HCT116 (cell line): Measurements from ENCODE around the gene SH2D7. TPM values are rescaled to one million over a fixed set of nuclear protein-coding genes. Genes with fewer than 3 reads are reported as not detected.

Source experiments
- ATAC-seq: fragments of 200-7000 bp; cut with Tn5 transposase; 2 replicates; pipeline ENCODE4 v1.9.1; 2020; ENCODE audit warnings: mild to moderate bottlenecking, moderate library complexity
- BruUV-seq: library from RNA; stranded (reverse); fragments of 400-500 nt; replicated peaks from 2 replicates; lab custom pipeline; 2021; lab: Mats Ljungman, UMichigan
- CTCF ChIA-PET: fragments of 300-600 bp; sonication (Branson Sonifier 250); formaldehyde crosslinking; loops from one replicate; lab custom pipeline; 2021; ENCODE audit warnings: antibody characterized with exemption; lab: Charles Lee
- POLR2A ChIA-PET: fragments of 300-600, 350-600 bp; sonication (Branson Sonifier 250); formaldehyde crosslinking; loops from one replicate; lab custom pipeline; 2021; ENCODE audit warnings: antibody characterized with exemption; lab: Charles Lee
- RAD21 ChIA-PET, 2 experiments: fragments of 300-600 bp; sonication (Branson Sonifier 250); formaldehyde crosslinking; loops; one replicate each; lab custom pipeline; 2023; ENCODE audit warnings: low total read pairs in 2 of 2; ENCODE audit not compliant: uncharacterized antibody in 2 of 2, unreplicated experiment in 2 of 2, low non-redundant PET in 1 of 2; lab: Charles Lee
- DNase-seq: peaks from one replicate; pipeline ENCODE4 v3.0.0-alpha.2; 2010; ENCODE audit warnings: low read depth, low spot score
- H2AFZ ChIP-seq: fragments of 200-600 bp; shearing (Covaris generic), sonication (generic); 2 replicates; pipeline ENCODE4 v1.6.1; 2017; ENCODE audit warnings: low read depth, mixed run types, mixed read lengths, antibody characterized with exemption, low read length; ENCODE audit not compliant: poor library complexity, severe bottlenecking
- H3K27ac ChIP-seq: 2 replicates; pipeline ENCODE4 v1.5.1; 2012; ENCODE audit warnings: low read depth, low read length
- H3K27me3 ChIP-seq: fragments of 200-600 bp; sonication (generic); 2 replicates; pipeline ENCODE4 v1.6.1; 2016; ENCODE audit warnings: mixed run types, low read length, mixed read lengths; ENCODE audit not compliant: insufficient read depth
- H3K36me3 ChIP-seq, 2 experiments: fragments of 200-500 bp in 1 of 2; fragments of 200-600 bp in 1 of 2; sonication (Bioruptor generic) in 1 of 2; sonication (generic) in 1 of 2; 2 replicates each; pipeline versions ENCODE4 v1.5.1 to v1.6.1; 2014 to 2016; ENCODE audit warnings: low read length in 2 of 2, inconsistent platforms in 1 of 2, mixed read lengths in 1 of 2, mixed run types in 1 of 2; ENCODE audit not compliant: insufficient read depth in 2 of 2, control insufficient read depth in 1 of 2
- H3K4me1 ChIP-seq, 2 experiments: fragments of 200-600 bp in 1 of 2; sonication (generic) in 1 of 2; 2 replicates each; pipeline versions ENCODE4 v1.5.1 to v1.6.1; 2012 to 2017; ENCODE audit warnings: low read length in 2 of 2, inconsistent platforms in 1 of 2, mild to moderate bottlenecking in 1 of 2, mixed read lengths in 1 of 2, mixed run types in 1 of 2, moderate library complexity in 1 of 2; ENCODE audit not compliant: insufficient read depth in 2 of 2, control insufficient read depth in 1 of 2
- H3K4me2 ChIP-seq: fragments of 200-600 bp; sonication (generic); 2 replicates; pipeline ENCODE4 v1.6.1; 2017; ENCODE audit warnings: mixed run types, low read length, mixed read lengths
- H3K4me3 ChIP-seq, 2 experiments: fragments of 200-600 bp in 1 of 2; sonication (generic) in 1 of 2; replicated peaks in 1 of 2; 2 replicates each; pipeline ENCODE4 v1.5.1; 2011 to 2016; ENCODE audit warnings: low read length in 2 of 2, control low read depth in 1 of 2, low read depth in 1 of 2, mild to moderate bottlenecking in 1 of 2, mixed read lengths in 1 of 2, mixed run types in 1 of 2
- H3K79me2 ChIP-seq: fragments of 200-600 bp; sonication (generic); 2 replicates; pipeline ENCODE4 v1.6.1; 2017; ENCODE audit warnings: mild to moderate bottlenecking, mixed run types, low read length, moderate library complexity, mixed read lengths; ENCODE audit not compliant: insufficient read depth
- H3K9ac ChIP-seq: fragments of 200-600 bp; sonication (generic); 2 replicates; pipeline ENCODE4 v1.6.1; 2016; ENCODE audit warnings: low read length, mixed read lengths
- H3K9me2 ChIP-seq: fragments of 200-600 bp; sonication (generic), shearing (Covaris generic); 2 replicates; pipeline ENCODE4 v1.6.1; 2017; ENCODE audit warnings: mixed run types, mild to moderate bottlenecking, moderate library complexity; ENCODE audit not compliant: insufficient read depth
- H3K9me3 ChIP-seq, 2 experiments: fragments of 200-500 bp in 1 of 2; fragments of 200-600 bp in 1 of 2; sonication (Bioruptor generic) in 1 of 2; sonication (generic) in 1 of 2; 2 replicates each; pipeline ENCODE4 v1.6.1; 2014 to 2017; ENCODE audit warnings: low read length in 2 of 2, mixed read lengths in 2 of 2, inconsistent platforms in 1 of 2, low read depth in 1 of 2, mild to moderate bottlenecking in 1 of 2, mixed run types in 1 of 2, moderate library complexity in 1 of 2; ENCODE audit not compliant: control insufficient read depth in 1 of 2, insufficient read depth in 1 of 2
- H4K20me1 ChIP-seq: fragments of 200-600 bp; sonication (generic), shearing (Covaris generic); 2 replicates; pipeline ENCODE4 v1.6.1; 2017; ENCODE audit warnings: mixed run types, mild to moderate bottlenecking, moderate library complexity; ENCODE audit not compliant: insufficient read depth
- CEBPB ChIP-seq: IDR thresholded peaks from 2 replicates; pipeline ENCODE4 v1.6.1; 2012; ENCODE audit warnings: low read depth
- EZH2phosphoT487 ChIP-seq: fragments of 200-600 bp; IDR thresholded peaks from 2 replicates; pipeline ENCODE4 v1.6.1; 2018; ENCODE audit warnings: antibody characterized with exemption, borderline replicate concordance
- FOSL1 ChIP-seq: IDR thresholded peaks from 2 replicates; pipeline ENCODE4 v1.6.1; 2012; ENCODE audit warnings: low read depth
- JUND ChIP-seq: IDR thresholded peaks from 2 replicates; pipeline ENCODE4 v1.6.1; 2012
- POLR2A ChIP-seq: IDR thresholded peaks from 2 replicates; pipeline ENCODE4 v1.7.0; 2011; ENCODE audit warnings: borderline replicate concordance; ENCODE audit not compliant: insufficient read depth, insufficient read length; ENCODE audit errors: extremely low read depth
- POLR2AphosphoS5 ChIP-seq: IDR thresholded peaks from 2 replicates; pipeline ENCODE4 v1.6.1; 2011; ENCODE audit warnings: mild to moderate bottlenecking, low read depth, low read length, moderate library complexity
- RAD21 ChIP-seq: IDR thresholded peaks from 2 replicates; pipeline ENCODE4 v1.6.1; 2012; ENCODE audit warnings: low read depth, mild to moderate bottlenecking
- SRF ChIP-seq: IDR thresholded peaks from 2 replicates; pipeline ENCODE4 v1.6.1; 2012; ENCODE audit warnings: low read depth
- TCF7L2 ChIP-seq: IDR thresholded peaks from 2 replicates; pipeline ENCODE4 v1.7.0; 2011; ENCODE audit warnings: borderline replicate concordance, inconsistent platforms; ENCODE audit not compliant: insufficient read depth, insufficient read length; ENCODE audit errors: extremely low read depth
- intact Hi-C: fragments of 100-400 bp; cut with micrococcal nuclease; formaldehyde crosslinking; loops from 2 replicates; pipeline ENCODE4 v1.10.0; 2022
- total RNA-seq: library from RNA; stranded (reverse); gene quantifications from one replicate; pipeline ENCODE4 v1.2.1, GENCODE V29; 2021; ENCODE audit not compliant: unreplicated experiment
- TF ChIP-seq, protein P1 (sequence below): IDR thresholded peaks from 2 replicates; pipeline ENCODE4 v1.6.1; 2012
- TF ChIP-seq, protein P2 (sequence below): IDR thresholded peaks from 2 replicates; pipeline ENCODE4 v1.6.1; 2012
- TF ChIP-seq, protein P3 (sequence below), 3 experiments: fragments of 200-600 bp in 1 of 3; sonication (generic) in 1 of 3; IDR thresholded peaks in 2 of 3; conservative IDR thresholded peaks in 1 of 3; 2 replicates each; pipeline ENCODE4 v1.5.1; 2012 to 2017; ENCODE audit warnings: low read depth in 2 of 3, low read length in 2 of 3, antibody characterized with exemption in 1 of 3, borderline replicate concordance in 1 of 3, control low read depth in 1 of 3, mild to moderate bottlenecking in 1 of 3, mixed read lengths in 1 of 3, mixed run types in 1 of 3, moderate library complexity in 1 of 3; ENCODE audit not compliant: insufficient read depth in 1 of 3

The SH2D7 gene
- total RNA-seq, 1 experiment from 2014 or later, result not detected

DNA sequence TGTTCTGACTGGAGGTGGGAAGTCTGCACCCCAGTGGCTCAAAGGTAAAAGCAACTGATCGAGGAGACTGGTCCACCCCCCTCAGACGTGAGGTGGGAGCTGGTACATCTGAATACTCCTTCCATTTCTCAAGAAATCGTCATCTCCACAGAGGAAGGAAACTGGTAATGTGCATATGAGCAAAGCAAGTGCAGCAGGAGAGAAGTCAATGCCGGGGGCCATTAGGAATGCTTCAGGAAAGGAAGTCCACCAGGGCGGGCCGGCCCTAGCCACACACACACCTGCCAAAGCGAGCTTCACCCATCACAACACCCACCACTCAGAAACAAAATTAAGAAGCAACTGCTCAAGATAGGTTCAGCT lies 23.3 kb upstream of the SH2D7 start (continued):
- no peak for TF ChIP-seq RAD21

DNA sequence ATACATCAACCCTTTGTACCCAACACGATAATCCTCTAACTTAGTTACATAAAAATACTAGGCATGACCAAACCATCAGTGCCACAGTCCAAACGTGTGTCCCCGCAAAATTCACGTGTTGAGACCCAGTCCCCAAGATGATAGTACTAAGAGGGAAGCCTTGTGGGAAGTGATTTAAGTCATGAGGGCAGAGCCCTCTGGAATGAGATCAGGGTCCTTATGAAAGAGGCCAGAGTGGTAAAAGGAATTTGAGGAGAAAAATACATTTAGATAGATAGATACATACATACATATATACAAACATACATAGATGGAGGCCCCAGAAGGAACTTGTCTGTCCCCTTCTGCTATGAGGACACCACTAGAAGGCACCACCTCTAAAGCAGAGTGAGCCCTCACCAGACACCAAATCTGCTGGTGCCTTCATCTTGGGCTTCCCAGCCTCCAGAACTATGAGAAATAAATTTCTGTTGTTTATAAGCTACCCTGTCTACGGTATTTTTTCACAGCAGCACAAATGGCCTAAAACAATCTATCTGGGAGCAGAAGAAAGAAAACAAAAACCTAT lies 22.8 kb upstream of the SH2D7 start:
- no peak overlapping the region for H3K4me3 ChIP-seq
- no peaks in the 10 kb centered on the region for H4K20me1 ChIP-seq
- no peaks in the 10 kb centered on the region for H3K9me3 ChIP-seq
- ChIA-PET CTCF (no interaction called here), RAD21 (no interaction called here), POLR2A (no interaction called here)
- DNase-seq (no peak), ATAC-seq (no peak)
- H3K9ac ChIP-seq, result no peak overlapping the region
- peaks cover 38% of the 10 kb centered on the region; the same call in 1 of the 2 replicates for H3K79me2 ChIP-seq
- no peak overlapping the region for H3K4me2 ChIP-seq
- no peak overlapping the region for H3K27ac ChIP-seq
- H2AFZ ChIP-seq, result no peak overlapping the region
- no peaks in the 10 kb centered on the region; a peak in 1 of 4 replicates for H3K36me3 ChIP-seq
- peaks cover 8 to 14% of the 10 kb centered on the region in 2 experiments; a peak in 2 of 4 replicates for H3K4me1 ChIP-seq
- no peaks in the 10 kb centered on the region for H3K27me3 ChIP-seq
- H3K9me2 ChIP-seq, result no peaks in the 10 kb centered on the region
- BruUV-seq, result no TSS peak
- intact Hi-C loops, result no loop called here
- TF ChIP-seq CEBPB (no peak), SRF (no peak), POLR2A (no peak), FOSL1 (no peak), TCF7L2 (no peak), POLR2AphosphoS5 (no peak), JUND (no peak), EZH2phosphoT487 (no peak)
- TF ChIP-seq, protein P1, sequence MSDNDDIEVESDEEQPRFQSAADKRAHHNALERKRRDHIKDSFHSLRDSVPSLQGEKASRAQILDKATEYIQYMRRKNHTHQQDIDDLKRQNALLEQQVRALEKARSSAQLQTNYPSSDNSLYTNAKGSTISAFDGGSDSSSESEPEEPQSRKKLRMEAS, result no peak
- TF ChIP-seq, protein P2, sequence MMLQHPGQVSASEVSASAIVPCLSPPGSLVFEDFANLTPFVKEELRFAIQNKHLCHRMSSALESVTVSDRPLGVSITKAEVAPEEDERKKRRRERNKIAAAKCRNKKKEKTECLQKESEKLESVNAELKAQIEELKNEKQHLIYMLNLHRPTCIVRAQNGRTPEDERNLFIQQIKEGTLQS, result no peak
- TF ChIP-seq, protein P3, sequence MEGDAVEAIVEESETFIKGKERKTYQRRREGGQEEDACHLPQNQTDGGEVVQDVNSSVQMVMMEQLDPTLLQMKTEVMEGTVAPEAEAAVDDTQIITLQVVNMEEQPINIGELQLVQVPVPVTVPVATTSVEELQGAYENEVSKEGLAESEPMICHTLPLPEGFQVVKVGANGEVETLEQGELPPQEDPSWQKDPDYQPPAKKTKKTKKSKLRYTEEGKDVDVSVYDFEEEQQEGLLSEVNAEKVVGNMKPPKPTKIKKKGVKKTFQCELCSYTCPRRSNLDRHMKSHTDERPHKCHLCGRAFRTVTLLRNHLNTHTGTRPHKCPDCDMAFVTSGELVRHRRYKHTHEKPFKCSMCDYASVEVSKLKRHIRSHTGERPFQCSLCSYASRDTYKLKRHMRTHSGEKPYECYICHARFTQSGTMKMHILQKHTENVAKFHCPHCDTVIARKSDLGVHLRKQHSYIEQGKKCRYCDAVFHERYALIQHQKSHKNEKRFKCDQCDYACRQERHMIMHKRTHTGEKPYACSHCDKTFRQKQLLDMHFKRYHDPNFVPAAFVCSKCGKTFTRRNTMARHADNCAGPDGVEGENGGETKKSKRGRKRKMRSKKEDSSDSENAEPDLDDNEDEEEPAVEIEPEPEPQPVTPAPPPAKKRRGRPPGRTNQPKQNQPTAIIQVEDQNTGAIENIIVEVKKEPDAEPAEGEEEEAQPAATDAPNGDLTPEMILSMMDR (IDR thresholded peaks at IDR 0.05 in 2 of 3, conservative IDR thresholded peaks at IDR 0.05 in 1 of 3; ENCODE audit: borderline replicate concordance in 1 of 3, insufficient read depth in 1 of 3, low read depth in 2 of 3, low read length in 2 of 3), result no peak
- TF ChIP-seq, all 23 proteins: peak for 0
